ENCODE results near the gene CD52. TPM values are rescaled to one million over a fixed set of nuclear protein-coding genes. Genes with fewer than 3 reads are reported as not detected.
"Not testable (repeated sequence)": the region's sequence is repeated elsewhere in the genome, so short reads cannot be mapped to it uniquely, and the experiment has no call there.

CD52 gene
- polyA plus RNA-seq, 6 donors from 2014 or later: 10,565 to 16,920 (median 13,137) TPM

DNA sequence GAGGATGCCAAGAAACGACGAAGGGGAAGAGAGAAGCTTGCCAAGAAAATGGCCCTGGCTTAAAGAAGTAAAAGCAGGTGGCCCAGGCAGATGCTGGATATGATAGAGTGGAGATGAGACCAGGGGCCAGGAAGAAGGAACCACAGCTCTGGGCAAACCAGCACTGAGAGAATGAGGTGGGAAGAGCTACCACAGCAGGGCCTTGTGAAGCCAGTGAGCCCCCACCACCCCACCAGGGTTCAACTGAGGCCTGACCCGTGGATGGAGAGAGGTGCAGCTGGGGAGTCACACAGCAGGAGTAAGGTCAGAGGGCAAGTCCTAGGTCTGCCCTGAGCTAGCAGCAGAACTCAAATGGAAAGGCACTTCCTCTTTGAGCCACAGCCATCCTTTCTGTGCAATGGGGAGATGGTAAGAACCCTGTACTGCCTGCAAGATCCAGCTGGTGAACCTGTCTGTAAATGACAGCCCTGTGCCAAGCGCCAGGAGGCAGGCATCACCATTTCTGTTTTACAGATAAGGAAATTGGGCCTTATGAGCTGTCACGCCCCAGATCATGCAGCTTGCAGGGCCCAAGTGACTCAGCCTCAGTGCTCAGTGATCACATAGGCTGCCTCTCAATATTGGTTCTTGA is 29.3 kb upstream of the CD52 start:
- H3K36me3 Mint-ChIP-seq: no peaks in the 10 kb centered on the region
- DNase-seq (no peak), ATAC-seq (ENCODE audit: low read depth in 2 of 2) (peak; percentile 2 to 7)
- H3K4me1 Mint-ChIP-seq: peaks cover 82 to 99% (median 92%) of the 10 kb centered on the region in 3 donors
- no peaks in the 10 kb centered on the region for H3K27me3 Mint-ChIP-seq
- peak overlapping the region; percentile 93 to 100 (median 98) for H3K27ac Mint-ChIP-seq
- H3K9me3 Mint-ChIP-seq: no peaks in the 10 kb centered on the region
- peak overlapping the region; percentile 72 to 91 (median 83) for H3K4me3 Mint-ChIP-seq

DNA sequence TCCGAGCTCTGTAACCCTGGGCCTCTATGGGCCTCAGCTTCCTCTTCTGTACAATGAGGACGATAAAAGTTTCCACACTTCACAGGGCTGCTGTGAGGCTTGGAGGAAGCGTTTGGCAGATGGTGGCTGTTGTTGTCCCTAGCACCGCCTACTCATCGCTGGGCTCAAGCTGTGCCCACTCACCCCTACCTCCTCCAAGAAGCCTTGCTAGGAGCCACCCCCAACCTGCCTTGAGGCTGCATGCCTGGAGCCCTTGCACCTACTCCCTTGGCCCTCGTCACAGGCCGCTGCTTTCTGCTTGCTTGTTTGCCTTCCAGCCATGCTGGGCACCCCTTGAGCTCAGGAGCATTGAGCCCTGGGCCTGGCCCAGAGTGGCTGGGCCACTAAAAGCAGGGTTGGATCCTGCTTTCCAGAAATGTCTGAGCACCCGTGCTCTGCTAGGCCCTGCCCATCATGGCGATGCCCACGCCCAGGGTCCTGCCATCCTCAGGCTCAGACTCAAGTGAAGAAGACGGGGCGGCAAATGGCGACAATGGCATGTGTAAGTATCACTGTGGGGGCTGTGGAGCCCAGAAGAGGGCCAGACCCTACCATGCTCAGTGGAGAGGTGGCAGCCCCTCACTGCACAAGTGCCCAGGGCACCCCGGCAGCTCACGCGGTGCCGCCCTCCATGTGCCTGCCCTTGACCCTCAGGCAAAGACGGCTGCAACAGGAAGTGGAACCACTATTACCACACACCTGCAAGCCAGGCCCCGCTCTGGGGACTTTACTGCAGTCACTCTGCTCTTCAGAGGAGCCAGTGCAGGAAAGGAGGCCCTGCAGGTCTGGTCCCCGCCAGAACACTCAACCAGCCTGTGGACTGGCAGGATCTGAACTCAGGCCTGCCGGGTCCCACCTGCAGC is 28.3 kb upstream of the CD52 start:
- peak; percentile 68 to 73 for ATAC-seq (ENCODE audit: low read depth in 2 of 2)
- Mint-ChIP-seq H3K27ac (peak overlapping the region; percentile 93 to 100 (median 98)), H3K27me3 (no peaks in the 10 kb centered on the region), H3K36me3 (no peaks in the 10 kb centered on the region), H3K4me3 (peak overlapping the region; percentile 53 to 91 (median 86)), H3K9me3 (no peaks in the 10 kb centered on the region), H3K4me1 (peaks cover 81 to 97% (median 91%) of the 10 kb centered on the region in 3 donors)
- peak; percentile 93 for DNase-seq

DNA sequence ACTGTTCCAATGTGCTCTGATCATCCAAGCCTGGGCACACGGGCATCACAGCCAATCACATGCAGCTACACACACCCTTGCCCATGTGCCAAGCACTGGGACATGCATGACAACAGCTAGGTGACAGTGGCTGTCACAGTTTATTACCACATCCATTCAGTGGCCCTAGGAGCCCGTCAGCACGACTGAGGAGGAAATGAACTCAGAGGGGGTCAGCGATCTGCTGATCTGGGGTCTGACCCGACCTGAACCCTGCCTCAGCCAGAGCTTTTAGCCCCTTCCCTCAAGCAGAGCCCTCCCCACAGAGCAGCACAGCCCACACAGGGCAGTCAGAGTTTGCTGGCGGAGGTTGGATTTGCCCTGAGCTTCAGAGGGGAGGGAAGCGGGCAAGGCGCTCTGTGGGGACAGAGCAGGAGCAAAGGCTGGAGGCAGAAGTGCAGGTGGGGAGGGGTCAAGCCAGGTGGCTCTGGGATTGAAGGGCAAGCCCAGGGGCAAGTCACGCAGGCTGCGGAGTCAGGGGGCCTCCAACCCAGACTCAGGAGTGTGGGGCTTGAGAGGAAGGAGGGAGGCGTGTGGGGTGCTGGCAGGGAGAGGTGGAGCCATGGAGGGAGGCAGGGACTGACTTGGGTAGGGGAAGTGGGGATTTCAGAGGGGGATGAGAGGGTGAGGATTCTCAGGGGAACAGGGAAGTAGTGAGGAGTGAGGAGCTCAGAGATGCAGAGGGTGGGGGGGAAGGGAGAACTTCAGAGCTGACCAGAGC is 27.5 kb upstream of the CD52 start:
- peak in 1 of 2 donors; percentile 1 for ATAC-seq (ENCODE audit: low read depth in 2 of 2)
- Mint-ChIP-seq H3K4me3 (peak overlapping the region; percentile 53 to 91 (median 86)), H3K36me3 (no peaks in the 10 kb centered on the region), H3K27ac (peak overlapping the region; percentile 93 to 100 (median 98)), H3K9me3 (no peaks in the 10 kb centered on the region), H3K4me1 (peaks cover 80 to 96% (median 90%) of the 10 kb centered on the region in 3 donors), H3K27me3 (no peaks in the 10 kb centered on the region)
- DNase-seq: no peak

- H3K4me3 Mint-ChIP-seq: peak overlapping the region in 7 of 8 donors; percentile 15 to 91 (median 72)
- peak overlapping the region; percentile 93 to 100 (median 98) for H3K27ac Mint-ChIP-seq
- ATAC-seq (ENCODE audit: low read depth in 2 of 2) (no peak), DNase-seq (no peak)
- H3K27me3 Mint-ChIP-seq: no peaks in the 10 kb centered on the region
- H3K36me3 Mint-ChIP-seq: no peaks in the 10 kb centered on the region
- peaks cover 83 to 96% (median 90%) of the 10 kb centered on the region in 3 donors for H3K4me1 Mint-ChIP-seq
- no peaks in the 10 kb centered on the region for H3K9me3 Mint-ChIP-seq
Measured at GRCh38 chr1:26290882-26291261, 26.9 kb upstream of the CD52 start.

DNA sequence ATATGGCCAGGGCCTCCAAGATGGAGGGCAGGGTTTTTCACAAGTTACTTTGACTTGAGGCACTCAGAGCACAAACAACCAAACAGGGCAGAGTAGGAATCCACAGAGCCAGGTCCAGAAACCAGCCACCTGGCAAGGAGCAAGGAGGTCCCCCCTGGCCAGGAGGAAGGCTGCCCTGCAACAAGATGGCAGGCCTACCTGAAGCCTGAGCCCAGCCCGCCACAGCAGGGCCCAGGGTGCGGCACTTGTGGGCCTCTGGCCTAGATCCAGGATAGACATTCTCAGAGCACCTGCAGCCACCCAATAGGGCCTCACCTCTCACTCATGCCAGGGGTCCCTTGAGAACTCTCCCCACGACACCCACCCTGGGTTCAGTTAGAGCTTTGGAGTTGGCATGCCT is 26.3 kb upstream of the CD52 start:
- H3K4me1 Mint-ChIP-seq: peaks cover 83 to 96% (median 92%) of the 10 kb centered on the region in 3 donors
- H3K36me3 Mint-ChIP-seq: no peaks in the 10 kb centered on the region
- peak overlapping the region in 7 of 8 donors; percentile 47 to 89 (median 72) for H3K4me3 Mint-ChIP-seq
- ATAC-seq (ENCODE audit: low read depth in 2 of 2) (no peak), DNase-seq (no peak)
- no peaks in the 10 kb centered on the region for H3K27me3 Mint-ChIP-seq
- peak overlapping the region; percentile 93 to 100 (median 97) for H3K27ac Mint-ChIP-seq
- no peaks in the 10 kb centered on the region for H3K9me3 Mint-ChIP-seq

GRCh38 chr1:26291939-26292338 is 25.8 kb upstream of the CD52 start:
- DNase-seq (no peak), ATAC-seq (ENCODE audit: low read depth in 2 of 2) (no peak)
- Mint-ChIP-seq H3K4me1 (peaks cover 81 to 91% (median 90%) of the 10 kb centered on the region in 3 donors), H3K36me3 (no peaks in the 10 kb centered on the region), H3K9me3 (no peaks in the 10 kb centered on the region), H3K27me3 (no peaks in the 10 kb centered on the region), H3K4me3 (peak overlapping the region in 7 of 8 donors; percentile 41 to 88 (median 78)), H3K27ac (peak overlapping the region; percentile 93 to 98 (median 96))

DNA sequence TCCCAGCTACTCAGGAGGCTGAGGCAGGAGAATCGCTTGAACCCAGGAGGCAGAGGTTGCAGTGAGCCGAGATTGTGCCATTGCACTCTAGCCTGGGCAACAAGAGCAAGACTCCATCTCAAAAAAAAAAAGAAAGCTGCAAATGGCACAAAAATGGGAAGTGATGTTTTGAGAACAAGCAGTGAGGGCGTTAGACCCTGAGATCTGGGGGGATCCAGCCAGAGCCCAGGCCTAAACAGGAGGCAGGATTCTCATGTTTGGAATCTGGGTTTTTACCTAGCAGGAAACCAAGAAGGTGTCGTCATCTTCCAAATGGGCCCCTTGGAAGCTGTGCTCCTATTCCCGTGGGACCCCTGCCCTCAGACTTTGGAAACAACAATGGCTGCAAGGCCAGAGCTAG is 25.0 kb upstream of the CD52 start:
- not testable (repeated sequence) for ATAC-seq (ENCODE audit: low read depth in 2 of 2); H3K36me3 Mint-ChIP-seq; H3K27me3 Mint-ChIP-seq; H3K9me3 Mint-ChIP-seq; DNase-seq
- Mint-ChIP-seq H3K27ac (peak overlapping the region; percentile 84 to 98 (median 96)), H3K4me3 (peak overlapping the region in 7 of 8 donors; percentile 66 to 88 (median 78)), H3K4me1 (peaks cover 73 to 83% (median 82%) of the 10 kb centered on the region in 3 donors)

GRCh38 chr1:26293911-26294463 is 23.8 kb upstream of the CD52 start:
- H3K27ac Mint-ChIP-seq: peak overlapping the region in 2 of 6 donors; percentile 32 to 82
- peak overlapping the region in 3 of 8 donors; percentile 29 to 78 (median 56) for H3K4me3 Mint-ChIP-seq
- ATAC-seq (ENCODE audit: low read depth in 2 of 2) (no peak), DNase-seq (no peak)
- no peaks in the 10 kb centered on the region for H3K9me3 Mint-ChIP-seq
- H3K36me3 Mint-ChIP-seq: no peaks in the 10 kb centered on the region
- H3K4me1 Mint-ChIP-seq: peaks cover 65 to 82% (median 77%) of the 10 kb centered on the region in 3 donors
- H3K27me3 Mint-ChIP-seq: no peaks in the 10 kb centered on the region

GRCh38 chr1:26295194-26296138 is 22.3 kb upstream of the CD52 start:
- H3K4me3 Mint-ChIP-seq: peak overlapping the region in 1 of 8 donors; percentile 44
- H3K36me3 Mint-ChIP-seq: no peaks in the 10 kb centered on the region
- no peak for ATAC-seq (ENCODE audit: low read depth in 2 of 2)
- no peaks in the 10 kb centered on the region for H3K9me3 Mint-ChIP-seq
- peak overlapping the region in 4 of 6 donors; percentile 28 to 91 (median 72) for H3K27ac Mint-ChIP-seq
- H3K27me3 Mint-ChIP-seq: no peaks in the 10 kb centered on the region
- H3K4me1 Mint-ChIP-seq: peaks cover 64 to 82% (median 75%) of the 10 kb centered on the region in 3 donors
- no peak for DNase-seq

- H3K4me3 Mint-ChIP-seq: no peak overlapping the region
- no peak for ATAC-seq (ENCODE audit: low read depth in 2 of 2)
- H3K4me1 Mint-ChIP-seq: peaks cover 59 to 77% (median 75%) of the 10 kb centered on the region in 3 donors
Measured at GRCh38 chr1:26296340-26297056, 21.3 kb upstream of the CD52 start.

GRCh38 chr1:26297057-26297790 is 20.5 kb upstream of the CD52 start:
- Mint-ChIP-seq H3K4me1 (peaks cover 52 to 69% (median 69%) of the 10 kb centered on the region in 3 donors), H3K27me3 (no peaks in the 10 kb centered on the region), H3K27ac (peak overlapping the region in 1 of 6 donors; percentile 68), H3K36me3 (no peaks in the 10 kb centered on the region), H3K9me3 (no peaks in the 10 kb centered on the region), H3K4me3 (no peak overlapping the region)
- no peak for DNase-seq
- no peak for ATAC-seq (ENCODE audit: low read depth in 2 of 2)

More at GRCh38 chr1:26296340-26297056, 21.3 kb upstream of the CD52 start:
- no peaks in the 10 kb centered on the region for H3K9me3 Mint-ChIP-seq
- H3K27me3 Mint-ChIP-seq: no peaks in the 10 kb centered on the region
- no peak for DNase-seq
- H3K36me3 Mint-ChIP-seq: no peaks in the 10 kb centered on the region
- peak overlapping the region in 2 of 6 donors; percentile 68 to 91 for H3K27ac Mint-ChIP-seq
